Endothelial cell (in vitro differentiated cells): ENCODE measurements around the gene MMP23B. TPM values are rescaled to one million over a fixed set of nuclear protein-coding genes. Genes with fewer than 3 reads are reported as not detected.

Source experiments
- DNase-seq: peaks from one replicate; pipeline ENCODE4 v3.0.0; 2021; ENCODE audit warnings: low spot score
- H3K27ac Mint-ChIP-seq: one replicate; pipeline ENCODE4 v1.8.0; 2021; ENCODE audit warnings: mixed read lengths, inconsistent platforms; ENCODE audit not compliant: unreplicated experiment
- H3K27me3 Mint-ChIP-seq: one replicate; pipeline ENCODE4 v1.8.0; 2021; ENCODE audit warnings: mild to moderate bottlenecking, moderate library complexity, mixed read lengths, inconsistent platforms; ENCODE audit not compliant: unreplicated experiment
- H3K36me3 Mint-ChIP-seq: one replicate; pipeline ENCODE4 v1.8.0; 2021; ENCODE audit warnings: mild to moderate bottlenecking, low read depth, mixed read lengths, inconsistent platforms; ENCODE audit not compliant: unreplicated experiment
- H3K4me1 Mint-ChIP-seq: one replicate; pipeline ENCODE4 v1.8.0; 2021; ENCODE audit warnings: mild to moderate bottlenecking, mixed read lengths, inconsistent platforms; ENCODE audit not compliant: unreplicated experiment
- H3K4me3 Mint-ChIP-seq: one replicate; pipeline ENCODE4 v1.8.0; 2021; ENCODE audit warnings: mild to moderate bottlenecking, mixed read lengths, inconsistent platforms; ENCODE audit not compliant: unreplicated experiment
- H3K9me3 Mint-ChIP-seq: one replicate; pipeline ENCODE4 v1.8.0; 2021; ENCODE audit warnings: mixed read lengths, inconsistent platforms; ENCODE audit not compliant: unreplicated experiment
- CTCF ChIP-seq: fragments of 200-600 bp; sonication (generic); IDR thresholded peaks from one replicate; pipeline ENCODE4 v1.5.0; 2021; ENCODE audit warnings: antibody characterized with exemption; ENCODE audit not compliant: unreplicated experiment
- total RNA-seq: library from RNA; stranded (reverse); fragmentation: NEBNext Ultra II Directional; extraction: Animal tissue kit (Norgen Biotek cat#: 25700); gene quantifications from one replicate; pipeline ENCODE4 v1.2.1, GENCODE V29; 2021; ENCODE audit not compliant: unreplicated experiment

MMP23B gene
- total RNA-seq, 1 donor from 2014 or later = 26.7 TPM

- DNase-seq = no peak
- Mint-ChIP-seq H3K4me3 (no peak overlapping the region), H3K27ac (no peak overlapping the region), H3K9me3 (no peaks in the 10 kb centered on the region), H3K27me3 (peaks cover 2% of the 10 kb centered on the region), H3K4me1 (peaks cover 2% of the 10 kb centered on the region), H3K36me3 (peaks cover 5% of the 10 kb centered on the region)
- TF ChIP-seq CTCF = no peak
These were observed 5.5 kb upstream of the MMP23B start for GRCh38 chr1:1626207-1627141.

- Mint-ChIP-seq H3K36me3 (peaks cover 5% of the 10 kb centered on the region), H3K27me3 (peaks cover 1% of the 10 kb centered on the region), H3K27ac (no peak overlapping the region), H3K4me1 (peaks cover 2% of the 10 kb centered on the region), H3K4me3 (no peak overlapping the region), H3K9me3 (no peaks in the 10 kb centered on the region)
- no peak for DNase-seq
- TF ChIP-seq CTCF = no peak
These were observed 4.6 kb upstream of the MMP23B start for GRCh38 chr1:1627261-1627828.

GRCh38 chr1:1627829-1628753 lies 3.9 kb upstream of the MMP23B start:
- Mint-ChIP-seq H3K27me3 (peaks cover 1% of the 10 kb centered on the region), H3K27ac (no peak overlapping the region), H3K4me1 (no peaks in the 10 kb centered on the region), H3K9me3 (no peaks in the 10 kb centered on the region), H3K36me3 (no peaks in the 10 kb centered on the region), H3K4me3 (no peak overlapping the region)
- no peak for DNase-seq
- no peak for TF ChIP-seq CTCF

GRCh38 chr1:1628754-1629429 lies 3.1 kb upstream of the MMP23B start:
- no peaks in the 10 kb centered on the region for H3K9me3 Mint-ChIP-seq
- H3K4me1 Mint-ChIP-seq = no peaks in the 10 kb centered on the region
- TF ChIP-seq CTCF = no peak
- peaks cover 1% of the 10 kb centered on the region for H3K27me3 Mint-ChIP-seq
- H3K36me3 Mint-ChIP-seq = no peaks in the 10 kb centered on the region
- no peak for DNase-seq
- no peak overlapping the region for H3K4me3 Mint-ChIP-seq
- no peak overlapping the region for H3K27ac Mint-ChIP-seq
